T-helper 17 cell (primary cell): ENCODE data around the gene MAD2L1. TPM values are rescaled to one million over a fixed set of nuclear protein-coding genes. Genes with fewer than 3 reads are reported as not detected.

ENCODE experiments used
- ATAC-seq: fragments of 150-1000 bp; cut with Tn5 transposase; 2 replicates; pipeline ENCODE4 v1.10.0; 2021; ENCODE audit warnings: mild to moderate bottlenecking, moderate library complexity
- DNase-seq, 3 donors: peaks; one replicate each; pipeline versions ENCODE4 v3.0.0 to v3.0.0-alpha.2; 2020 to 2021
- H3K9me3 ChIP-seq: one replicate; pipeline ENCODE4 v1.7.0; 2013; ENCODE audit warnings: low read length, mild to moderate bottlenecking; ENCODE audit not compliant: control insufficient read depth, poor library complexity, severe bottlenecking
- H3K27ac Mint-ChIP-seq: one replicate; pipeline ENCODE4 v1.8.0; 2022; ENCODE audit warnings: mild to moderate bottlenecking, moderate library complexity, mixed read lengths
- H3K27me3 Mint-ChIP-seq: one replicate; pipeline ENCODE4 v1.8.0; 2022; ENCODE audit warnings: mixed read lengths
- H3K36me3 Mint-ChIP-seq: one replicate; pipeline ENCODE4 v1.8.0; 2022; ENCODE audit warnings: low read depth, mixed read lengths
- H3K4me1 Mint-ChIP-seq: one replicate; pipeline ENCODE4 v1.8.0; 2022; ENCODE audit warnings: mild to moderate bottlenecking, mixed read lengths
- H3K4me3 Mint-ChIP-seq: one replicate; pipeline ENCODE4 v1.8.0; 2022; ENCODE audit warnings: mild to moderate bottlenecking, moderate library complexity, mixed read lengths
- total RNA-seq, 4 donors: library from RNA in 2 of 4; stranded (reverse) in 2 of 4; gene quantifications; one replicate each; pipeline ENCODE4 v1.2.3 and lab custom pipeline; 2022 to 2026

The MAD2L1 gene
- total RNA-seq, 2 donors from 2014 or later, result 6.1 to 6.5 TPM

DNA sequence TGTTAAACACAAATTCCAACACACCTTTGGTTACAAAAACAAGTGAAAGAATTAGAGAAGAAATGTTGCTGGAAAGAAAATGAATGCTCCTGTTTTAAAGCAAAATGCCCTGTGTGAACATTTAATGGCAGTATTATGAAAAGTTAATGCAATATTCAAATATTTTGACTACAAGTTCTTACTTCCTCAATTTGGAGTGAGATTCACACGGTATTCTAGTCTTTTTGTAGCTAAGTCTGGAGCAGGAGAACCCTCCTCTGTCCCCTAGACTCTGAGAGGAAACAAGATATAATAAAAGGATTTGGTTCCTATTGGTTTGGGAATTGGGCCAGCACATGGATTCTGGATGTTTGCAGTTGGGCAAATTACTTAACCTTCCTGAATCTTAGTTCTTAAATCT, 12.7 kb downstream of the MAD2L1 start:
- H3K27me3 Mint-ChIP-seq, result no peaks in the 10 kb centered on the region
- no peak overlapping the region for H3K27ac Mint-ChIP-seq
- no peak for ATAC-seq
- H3K4me1 Mint-ChIP-seq, result peaks cover 2% of the 10 kb centered on the region
- DNase-seq, result no peak
- no peak overlapping the region for H3K4me3 Mint-ChIP-seq
- no peaks in the 10 kb centered on the region for H3K9me3 ChIP-seq
- no peaks in the 10 kb centered on the region for H3K36me3 Mint-ChIP-seq

DNA sequence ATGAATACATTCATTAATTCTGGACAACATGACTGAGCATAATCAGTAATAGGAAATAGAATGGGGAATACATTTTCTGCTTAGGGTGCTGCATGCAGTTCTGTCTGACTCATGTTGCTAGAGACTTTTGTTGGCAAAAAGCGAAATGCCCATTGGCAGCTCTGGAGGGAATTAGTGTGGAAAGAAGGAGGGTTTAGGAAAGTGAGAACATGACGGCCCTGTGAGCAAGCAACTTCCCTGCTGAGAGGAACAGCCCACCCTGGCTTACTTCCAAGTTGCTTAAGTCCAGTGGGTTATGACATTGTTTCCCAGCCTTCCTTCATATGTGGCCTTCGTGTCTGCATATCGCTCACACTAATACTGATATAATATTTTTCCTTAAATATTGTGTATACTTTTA, 13.8 kb downstream of the MAD2L1 start:
- H3K36me3 Mint-ChIP-seq, result no peaks in the 10 kb centered on the region
- no peaks in the 10 kb centered on the region for H3K27me3 Mint-ChIP-seq
- no peaks in the 10 kb centered on the region for H3K9me3 ChIP-seq
- no peak overlapping the region for H3K4me3 Mint-ChIP-seq
- H3K4me1 Mint-ChIP-seq, result peaks cover 2% of the 10 kb centered on the region
- no peak overlapping the region for H3K27ac Mint-ChIP-seq
- ATAC-seq, result no peak
- no peak for DNase-seq

DNA sequence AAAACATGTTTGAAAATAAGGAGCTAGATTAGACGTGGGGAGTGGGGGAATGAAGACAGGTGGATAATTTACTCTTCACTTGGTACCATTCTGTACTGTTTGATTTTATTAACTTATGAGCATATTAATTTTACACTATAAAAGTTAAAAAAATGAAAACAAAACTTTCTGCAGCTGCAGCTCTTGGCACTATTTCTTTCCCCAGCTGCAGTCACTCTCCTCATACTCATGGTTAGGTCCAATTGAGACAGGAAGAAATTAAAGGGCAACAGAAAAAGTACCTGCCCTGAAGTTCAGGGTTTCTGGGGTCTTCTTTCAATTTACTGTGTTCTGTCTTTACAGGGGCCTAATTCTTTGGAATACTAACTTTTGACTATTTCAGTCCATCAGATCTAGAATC, 15.4 kb downstream of the MAD2L1 start:
- DNase-seq (no peak), ATAC-seq (no peak)
- Mint-ChIP-seq H3K27ac (no peak overlapping the region), H3K4me3 (no peak overlapping the region), H3K27me3 (no peaks in the 10 kb centered on the region), H3K4me1 (peaks cover 2% of the 10 kb centered on the region), H3K36me3 (no peaks in the 10 kb centered on the region)
- H3K9me3 ChIP-seq, result no peaks in the 10 kb centered on the region

DNA sequence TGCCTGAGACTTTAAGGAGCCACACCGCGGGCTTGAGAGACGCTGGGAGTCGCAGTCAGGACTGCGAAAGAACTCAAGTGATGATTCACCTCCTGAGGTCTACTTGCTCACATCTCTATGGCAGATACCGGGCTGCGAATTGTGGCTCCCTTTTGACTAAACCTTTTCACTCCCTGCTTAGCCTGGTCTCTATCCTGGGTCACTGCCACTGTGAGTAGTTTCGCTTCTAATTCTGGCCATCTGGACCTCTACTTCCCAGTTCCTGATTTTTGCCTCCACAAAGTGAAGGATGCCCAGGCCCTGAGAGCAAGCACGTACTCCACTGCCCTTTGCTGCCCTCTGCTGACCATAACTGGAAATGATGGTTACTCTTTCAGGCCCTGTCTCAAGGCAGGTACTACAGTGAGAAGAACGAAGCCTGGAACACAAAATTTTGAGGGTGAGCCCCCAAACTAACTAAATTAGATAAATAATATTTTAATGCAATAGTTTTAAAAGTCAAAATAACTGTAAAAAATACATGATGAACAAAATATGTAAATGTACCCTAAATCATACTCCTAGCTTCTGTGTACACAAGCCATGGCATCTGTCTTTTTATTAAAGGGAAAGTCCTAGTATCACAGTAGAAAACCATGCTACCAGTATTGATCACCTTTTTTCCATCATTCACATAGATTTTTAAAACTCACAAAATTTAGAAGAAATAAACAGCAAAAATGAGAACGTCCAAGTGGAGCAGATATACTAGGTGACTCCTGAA, 16.7 kb downstream of the MAD2L1 start:
- H3K9me3 ChIP-seq, result no peaks in the 10 kb centered on the region
- DNase-seq, result peak; percentile 31 to 64 (median 34)
- ATAC-seq, result peak; percentile 98
- Mint-ChIP-seq H3K27ac (peak overlapping the region; percentile 41), H3K4me1 (peaks cover 2% of the 10 kb centered on the region), H3K4me3 (peak overlapping the region; percentile 66), H3K27me3 (no peaks in the 10 kb centered on the region), H3K36me3 (no peaks in the 10 kb centered on the region)

DNA sequence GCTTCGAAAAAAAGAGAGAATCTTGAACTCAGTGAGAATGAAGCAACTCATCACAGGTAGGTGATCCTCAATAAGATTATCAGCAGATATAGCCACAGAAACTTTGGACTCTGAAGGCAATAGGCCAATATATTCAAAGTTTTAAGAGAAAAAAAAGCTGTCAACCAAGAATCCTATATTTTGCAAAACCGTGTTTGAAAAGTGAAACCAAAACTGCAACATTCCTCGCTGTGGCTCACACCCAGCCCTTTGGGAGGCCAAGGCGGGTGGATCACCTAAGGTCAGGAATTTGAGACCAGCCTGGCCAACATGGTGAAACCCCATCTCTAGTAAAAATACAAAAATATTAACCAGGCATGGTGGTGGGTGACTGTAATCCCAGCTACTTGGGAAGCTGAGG, 22.8 kb downstream of the MAD2L1 start:
- no peak for DNase-seq
- Mint-ChIP-seq H3K36me3 (no peaks in the 10 kb centered on the region), H3K4me1 (no peaks in the 10 kb centered on the region), H3K27ac (no peak overlapping the region), H3K27me3 (no peaks in the 10 kb centered on the region), H3K4me3 (no peak overlapping the region)
- no peaks in the 10 kb centered on the region for H3K9me3 ChIP-seq
- no peak for ATAC-seq

DNA sequence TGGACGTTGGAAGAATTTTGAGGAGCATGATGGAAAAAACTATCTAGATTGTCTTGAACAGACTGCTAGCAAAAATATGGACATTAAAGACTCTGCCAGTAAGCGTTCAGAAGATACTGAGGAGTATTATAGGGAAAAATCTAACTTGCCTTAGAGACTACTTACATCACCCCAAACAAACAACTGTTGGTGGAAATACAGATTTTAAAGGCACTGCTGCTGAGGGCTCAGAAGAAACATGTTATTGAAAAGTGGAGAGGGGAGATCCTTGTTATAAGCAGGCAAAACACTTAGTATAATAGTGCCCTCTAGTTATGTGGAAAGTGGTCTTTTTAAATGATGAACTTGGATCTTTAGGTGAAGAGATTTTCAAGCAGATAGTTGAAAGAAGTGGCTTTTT, 29.2 kb downstream of the MAD2L1 start:
- ATAC-seq (no peak), DNase-seq (no peak)
- Mint-ChIP-seq H3K27ac (no peak overlapping the region), H3K36me3 (no peaks in the 10 kb centered on the region), H3K4me3 (no peak overlapping the region), H3K27me3 (peaks cover 46% of the 10 kb centered on the region), H3K4me1 (no peaks in the 10 kb centered on the region)
- H3K9me3 ChIP-seq, result no peaks in the 10 kb centered on the region

DNA sequence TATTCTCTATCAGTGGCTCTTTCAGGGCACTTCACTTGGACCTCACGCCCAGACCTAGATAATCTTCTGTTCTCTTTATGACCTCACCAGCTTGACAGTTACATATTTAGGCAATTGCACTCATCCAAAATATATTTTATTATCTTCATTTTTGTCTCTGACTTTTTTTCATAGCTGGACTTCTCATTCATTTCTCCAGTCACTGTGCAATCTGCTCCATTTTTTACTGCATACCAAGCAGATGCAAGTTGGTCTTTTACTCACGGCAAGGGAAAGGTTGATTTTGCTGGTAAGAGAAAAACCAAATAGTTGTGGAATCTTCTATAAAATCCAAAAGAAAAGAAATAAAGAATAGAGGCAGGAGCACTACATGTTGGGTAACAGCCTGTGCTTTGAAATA, 31.7 kb downstream of the MAD2L1 start:
- no peaks in the 10 kb centered on the region for H3K9me3 ChIP-seq
- Mint-ChIP-seq H3K36me3 (no peaks in the 10 kb centered on the region), H3K27ac (no peak overlapping the region), H3K27me3 (peaks cover 61% of the 10 kb centered on the region), H3K4me1 (no peaks in the 10 kb centered on the region), H3K4me3 (no peak overlapping the region)
- no peak for ATAC-seq
- DNase-seq, result no peak

DNA sequence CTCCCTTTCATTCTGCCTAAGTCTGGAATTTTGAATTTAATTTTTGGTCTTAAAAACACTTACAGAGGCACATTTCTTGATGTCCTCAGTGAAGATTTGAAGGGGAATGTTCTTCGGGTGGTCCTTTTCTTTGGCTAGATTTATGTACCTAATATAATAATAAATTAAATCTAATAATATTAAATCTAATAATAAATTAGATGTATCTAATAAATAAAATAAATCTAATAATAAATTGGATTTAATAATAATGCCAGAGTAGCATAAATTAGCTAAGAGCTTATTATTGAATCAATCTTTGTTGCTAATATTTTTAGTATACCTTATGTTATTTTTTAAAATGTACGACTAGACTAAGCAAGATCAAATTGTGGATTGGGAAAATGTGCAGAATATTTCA, 39.8 kb downstream of the MAD2L1 start:
- peaks cover 21% of the 10 kb centered on the region for H3K27me3 Mint-ChIP-seq
- no peak for DNase-seq
- no peak overlapping the region for H3K27ac Mint-ChIP-seq
- H3K9me3 ChIP-seq, result no peaks in the 10 kb centered on the region
- no peak for ATAC-seq
- H3K4me3 Mint-ChIP-seq, result no peak overlapping the region
- H3K4me1 Mint-ChIP-seq, result no peaks in the 10 kb centered on the region
- no peaks in the 10 kb centered on the region for H3K36me3 Mint-ChIP-seq

DNA sequence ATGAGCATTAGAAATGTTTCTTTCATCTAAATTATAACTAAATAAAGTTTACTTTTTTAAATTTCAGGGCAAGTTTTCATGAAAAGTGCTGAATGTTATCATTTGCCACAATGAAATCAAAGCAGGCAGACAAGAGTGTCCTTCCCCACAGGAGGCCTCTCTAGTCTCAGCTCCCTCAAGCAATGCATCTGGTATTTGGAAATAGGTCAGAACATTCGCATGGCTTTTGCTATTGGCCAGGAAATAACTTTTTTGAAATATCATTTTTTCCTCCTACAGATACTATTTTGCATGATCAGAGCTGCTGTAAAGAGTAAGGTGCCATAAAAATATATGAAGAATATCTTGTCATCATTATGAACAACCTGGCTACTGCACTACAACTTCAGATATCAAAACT, 41.1 kb downstream of the MAD2L1 start:
- H3K9me3 ChIP-seq, result no peaks in the 10 kb centered on the region
- no peak for DNase-seq
- Mint-ChIP-seq H3K36me3 (peaks cover 2% of the 10 kb centered on the region), H3K4me1 (peaks cover 3% of the 10 kb centered on the region), H3K4me3 (no peak overlapping the region), H3K27ac (no peak overlapping the region), H3K27me3 (peaks cover 17% of the 10 kb centered on the region)
- ATAC-seq, result no peak

DNA sequence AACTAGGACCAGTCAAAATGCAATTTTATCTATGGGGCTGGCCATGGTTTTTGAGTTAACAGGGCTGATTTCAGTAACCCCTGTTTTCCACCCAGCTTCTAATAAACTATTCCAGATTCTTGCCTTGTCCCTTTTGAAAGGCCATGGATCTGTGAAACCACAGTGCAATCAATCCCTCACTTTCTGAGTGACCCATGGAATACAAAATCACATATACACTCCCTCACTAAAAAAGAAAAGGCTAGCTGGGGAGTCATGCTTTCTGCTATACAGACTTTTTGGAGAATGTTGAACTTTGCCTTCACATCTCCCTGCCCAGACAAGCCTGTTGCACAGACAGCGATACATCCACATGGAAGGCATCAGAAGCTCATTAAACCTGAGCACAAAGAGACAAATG, 47.9 kb downstream of the MAD2L1 start:
- Mint-ChIP-seq H3K4me1 (peaks cover 3% of the 10 kb centered on the region), H3K27ac (no peak overlapping the region), H3K4me3 (no peak overlapping the region), H3K36me3 (peaks cover 2% of the 10 kb centered on the region), H3K27me3 (peaks cover 29% of the 10 kb centered on the region)
- DNase-seq (no peak), ATAC-seq (no peak)
- H3K9me3 ChIP-seq, result no peaks in the 10 kb centered on the region

DNA sequence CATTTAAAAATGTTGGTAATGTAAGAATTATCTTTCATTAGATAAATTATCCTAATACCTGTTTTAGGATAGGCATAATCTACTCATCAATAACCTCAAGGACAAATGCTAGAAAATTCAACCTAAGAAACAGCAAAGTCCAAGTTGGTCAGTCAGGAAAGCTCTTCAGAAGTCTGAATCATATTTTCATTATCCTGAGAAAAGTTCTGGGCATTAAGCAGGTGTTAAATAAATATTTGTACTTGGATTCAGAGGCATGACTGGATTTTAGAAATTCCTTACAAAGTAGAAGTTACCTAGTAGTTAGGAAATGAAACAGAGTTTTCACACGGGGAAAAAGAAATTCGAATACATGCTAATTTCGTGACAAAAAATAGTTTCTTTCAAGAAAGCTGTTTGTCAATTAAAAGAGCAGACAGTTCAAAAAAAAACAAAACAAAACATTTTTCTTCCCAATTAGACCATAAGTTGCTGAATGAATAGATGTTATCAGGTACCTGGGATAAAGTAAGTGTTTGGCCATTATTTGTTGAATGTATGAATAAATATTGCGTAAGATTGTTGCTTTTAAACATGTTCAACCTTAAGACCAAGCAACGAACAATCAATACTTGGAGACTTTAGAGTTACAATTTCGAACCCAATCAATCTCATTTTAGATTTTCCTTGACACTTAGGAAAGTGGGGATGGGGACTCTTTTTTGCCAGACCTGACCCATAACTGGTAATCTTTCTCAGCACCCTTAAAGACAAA, 48.5 kb downstream of the MAD2L1 start:
- no peak overlapping the region for H3K4me3 Mint-ChIP-seq
- no peak overlapping the region for H3K27ac Mint-ChIP-seq
- no peaks in the 10 kb centered on the region for H3K9me3 ChIP-seq
- DNase-seq (no peak), ATAC-seq (no peak)
- peaks cover 3% of the 10 kb centered on the region for H3K4me1 Mint-ChIP-seq
- H3K36me3 Mint-ChIP-seq, result peaks cover 2% of the 10 kb centered on the region
- H3K27me3 Mint-ChIP-seq, result peaks cover 29% of the 10 kb centered on the region

DNA sequence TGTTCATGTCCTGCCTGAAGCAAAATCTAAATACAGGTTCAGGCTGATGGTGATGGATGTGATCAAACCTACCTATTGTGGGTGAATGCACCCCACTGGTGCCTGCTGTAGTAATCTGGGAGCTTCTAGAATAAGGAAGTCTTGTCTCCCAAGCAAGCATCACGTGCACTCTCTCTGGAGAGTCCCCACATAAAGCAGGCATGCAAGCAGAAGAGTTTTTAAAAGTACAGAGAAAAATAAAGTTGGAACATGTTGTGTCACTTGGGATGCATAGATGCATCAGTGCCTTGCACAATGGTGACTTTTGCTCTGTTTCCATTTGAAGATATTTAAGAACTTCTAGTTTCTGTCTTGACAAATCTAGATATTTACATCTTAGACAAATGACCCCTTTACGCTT, 54.9 kb downstream of the MAD2L1 start:
- H3K4me1 Mint-ChIP-seq, result no peaks in the 10 kb centered on the region
- DNase-seq (no peak), ATAC-seq (no peak)
- no peaks in the 10 kb centered on the region for H3K9me3 ChIP-seq
- no peak overlapping the region for H3K4me3 Mint-ChIP-seq
- H3K27ac Mint-ChIP-seq, result no peak overlapping the region
- H3K27me3 Mint-ChIP-seq, result peaks cover 33% of the 10 kb centered on the region
- H3K36me3 Mint-ChIP-seq, result no peaks in the 10 kb centered on the region

DNA sequence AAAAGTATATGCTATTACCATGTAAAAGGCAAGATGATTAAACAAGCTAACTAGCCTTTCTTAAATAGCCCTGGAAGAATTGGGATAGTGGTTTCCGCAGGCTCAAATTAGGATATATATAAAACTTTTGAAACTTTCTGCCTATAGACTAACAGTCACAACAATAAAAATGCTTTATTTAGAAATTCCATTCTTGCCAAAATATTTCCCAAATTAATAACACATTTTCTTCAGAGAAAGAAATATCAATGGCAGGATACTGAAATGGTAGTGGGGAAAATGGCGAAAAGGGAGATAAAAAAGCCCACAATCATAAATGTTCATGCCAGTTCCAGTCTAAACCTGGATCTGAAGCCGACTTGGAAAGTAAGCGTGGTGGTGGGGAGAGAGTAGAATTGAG, 56.0 kb downstream of the MAD2L1 start:
- Mint-ChIP-seq H3K27me3 (peaks cover 24% of the 10 kb centered on the region), H3K36me3 (no peaks in the 10 kb centered on the region), H3K4me1 (no peaks in the 10 kb centered on the region), H3K4me3 (no peak overlapping the region), H3K27ac (no peak overlapping the region)
- H3K9me3 ChIP-seq, result no peaks in the 10 kb centered on the region
- DNase-seq (no peak), ATAC-seq (no peak)

DNA sequence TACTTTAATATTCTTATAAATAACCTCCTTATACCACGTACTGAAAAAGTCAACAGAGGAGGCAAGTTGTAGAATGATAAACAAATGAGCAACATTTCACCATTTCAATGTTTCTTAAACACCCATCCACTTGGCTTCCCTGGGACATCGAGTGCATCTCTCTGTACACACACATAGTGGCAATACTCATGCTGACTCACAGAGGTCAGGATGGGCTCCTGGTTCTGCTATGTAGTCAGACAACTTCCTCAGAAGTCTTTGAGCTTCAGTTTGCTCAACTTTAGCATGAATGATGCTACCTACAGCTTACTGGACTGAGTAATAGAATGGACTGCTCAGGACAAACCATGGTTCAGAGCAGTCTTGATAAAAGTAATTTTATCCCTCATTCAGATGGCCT, 56.9 kb downstream of the MAD2L1 start:
- ATAC-seq, result no peak

More for the DNA sequence above, 56.9 kb downstream of the MAD2L1 start:
- H3K4me1 Mint-ChIP-seq, result no peaks in the 10 kb centered on the region
- no peak overlapping the region for H3K27ac Mint-ChIP-seq
- no peaks in the 10 kb centered on the region for H3K36me3 Mint-ChIP-seq
- H3K9me3 ChIP-seq, result no peaks in the 10 kb centered on the region
- no peak overlapping the region for H3K4me3 Mint-ChIP-seq
- H3K27me3 Mint-ChIP-seq, result peaks cover 24% of the 10 kb centered on the region
- DNase-seq, result no peak
